ENCODE data around the gene SHMT1.
"Not testable (repeated sequence)": the region's sequence is repeated elsewhere in the genome, so short reads cannot be mapped to it uniquely, and the experiment has no call there.

Gene SHMT1

DNA sequence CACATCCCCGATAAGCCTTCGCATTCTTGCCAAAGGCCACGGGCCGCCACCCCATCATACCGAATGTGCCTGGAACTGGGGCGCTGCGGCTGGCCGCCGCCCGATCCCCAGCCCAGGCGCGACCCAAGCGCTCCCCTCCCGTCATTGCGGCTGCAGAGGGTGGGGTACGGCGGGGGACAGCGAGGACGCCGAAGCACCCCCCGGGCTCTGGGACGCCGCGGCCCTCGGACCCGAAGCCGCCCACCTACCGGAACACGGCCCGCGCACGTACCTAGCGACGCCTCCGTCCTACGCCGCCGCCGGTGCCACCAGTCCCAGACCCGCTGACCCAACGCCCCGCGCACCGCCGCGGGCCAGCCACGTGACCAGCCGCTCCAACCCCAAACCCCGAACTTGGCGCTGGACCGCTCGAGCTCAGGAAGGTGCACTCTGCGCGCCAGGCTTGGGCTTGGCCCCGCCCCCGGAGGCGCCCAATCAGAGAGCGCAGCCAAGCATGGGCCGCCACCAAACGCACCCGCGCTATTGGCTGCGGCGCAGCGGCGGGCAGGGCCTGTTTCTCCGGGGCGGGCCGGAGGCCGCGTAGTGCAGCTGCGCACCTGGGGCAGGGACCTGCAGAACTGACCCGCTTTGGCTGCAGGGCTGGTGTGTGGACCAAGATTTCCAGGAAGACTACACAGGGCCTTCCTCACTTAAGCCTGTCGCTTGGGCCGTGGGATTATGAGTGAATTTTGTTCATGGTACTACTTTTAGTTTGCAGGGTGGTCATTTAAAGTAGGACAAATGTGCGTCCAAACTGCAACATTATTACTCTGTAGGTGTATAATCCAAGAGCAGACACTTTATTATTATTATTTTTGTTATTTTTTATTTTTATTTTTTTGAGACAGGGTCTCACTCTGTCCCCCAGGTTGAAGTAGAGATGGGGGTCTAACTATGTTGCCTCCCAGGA lies at the start of gene SHMT1:
SHMT1 (minus strand) TSS at position 450 of the 949 bp plus-strand sequence. CDS start 7,569 bp downstream, outside the sequence.
- peak; percentile 95 for DNase-seq (ENCODE audit: low spot score)

DNA sequence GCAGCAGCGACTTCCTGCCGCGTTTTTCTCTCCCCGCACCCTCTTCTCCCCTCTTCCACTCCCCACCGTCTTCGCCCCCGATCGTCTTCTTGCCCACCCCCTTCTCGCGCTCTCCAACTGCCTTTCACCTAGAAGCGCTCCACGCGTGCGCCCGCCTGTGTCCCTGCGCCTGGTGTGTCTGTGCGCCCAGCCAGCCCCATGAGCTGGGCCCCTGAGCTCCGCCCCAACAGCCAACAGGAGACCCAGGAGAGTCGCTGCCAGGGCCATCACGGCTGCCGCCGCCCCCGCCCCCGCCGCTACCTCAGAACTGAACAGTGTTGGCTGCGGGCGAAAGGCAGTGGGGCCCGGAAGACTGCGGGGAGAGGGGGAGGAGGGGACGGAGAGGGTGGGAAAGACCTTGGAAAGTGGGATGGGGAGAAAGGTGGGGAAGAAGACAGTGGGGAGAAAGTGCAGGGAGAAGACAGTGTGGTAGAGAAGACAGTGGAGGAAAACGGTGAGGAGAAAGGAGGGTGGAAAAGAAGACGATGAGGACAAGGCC lies 48.7 kb upstream of the SHMT1 start:
- DNase-seq (ENCODE audit: low spot score) = not testable (repeated sequence)

DNA sequence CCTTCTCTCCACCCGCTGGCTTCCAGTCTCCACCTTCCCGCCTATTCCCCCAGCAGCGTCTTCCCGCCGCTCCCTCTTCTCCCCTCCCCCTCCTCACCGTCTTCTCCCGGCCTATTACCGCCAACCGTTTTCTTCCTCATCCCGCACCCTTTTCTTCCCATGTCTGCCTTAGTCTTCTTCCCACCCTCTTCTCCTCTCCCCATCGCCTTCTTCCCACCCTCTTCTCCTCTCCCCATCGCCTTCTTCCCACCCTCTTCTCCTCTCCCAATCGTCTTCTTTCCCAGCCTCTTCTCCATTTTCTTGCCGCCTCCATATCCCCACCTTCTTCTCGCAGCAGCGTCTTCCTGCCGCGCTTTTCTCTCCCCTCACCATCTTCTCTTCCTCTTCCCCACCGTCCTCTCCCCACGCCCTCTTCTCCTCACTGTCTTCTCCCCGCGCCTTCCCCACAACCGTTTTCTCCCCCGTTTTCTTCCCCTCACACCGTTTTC lies 48.1 kb upstream of the SHMT1 start:
- DNase-seq (ENCODE audit: low spot score) = not testable (repeated sequence)

DNA sequence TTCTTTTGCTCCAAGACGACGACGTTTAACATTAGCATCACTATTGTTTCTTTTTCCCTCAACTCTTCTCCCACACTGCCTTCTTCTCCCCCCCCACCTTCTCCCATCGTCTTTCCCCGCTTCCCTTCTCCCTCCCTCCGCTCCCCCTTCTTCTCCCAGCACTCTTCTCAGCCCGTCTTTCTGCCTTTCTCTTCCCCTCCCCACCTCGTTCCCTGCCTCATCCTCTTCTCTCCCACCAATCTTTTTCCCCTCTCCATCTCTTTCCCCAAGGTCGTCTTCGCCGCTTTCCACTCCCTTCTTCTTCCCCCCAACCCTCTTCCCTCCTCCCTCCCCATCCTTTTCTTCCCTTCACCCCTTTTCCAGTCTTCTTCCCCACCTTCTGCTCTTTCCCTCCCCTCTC lies 47.4 kb upstream of the SHMT1 start:
- not testable (repeated sequence) for DNase-seq (ENCODE audit: low spot score)

DNA sequence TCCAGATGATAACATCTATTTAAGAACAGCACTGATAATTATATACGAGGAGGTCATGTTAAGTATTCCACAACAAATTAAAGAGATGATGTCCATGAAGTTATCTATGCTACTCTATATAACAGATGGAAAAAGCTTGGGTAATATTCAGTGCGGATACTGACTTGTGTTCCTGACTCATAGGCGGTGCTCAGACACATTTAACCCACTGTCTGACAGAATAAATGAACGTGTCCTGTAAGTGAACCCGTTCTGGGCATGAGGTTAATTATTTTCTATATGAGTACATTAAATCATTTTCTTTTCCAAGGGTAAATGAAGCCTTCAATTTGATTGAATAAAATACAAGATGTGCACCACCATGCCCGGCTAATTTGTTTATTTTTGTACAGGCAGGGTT lies 46.0 kb upstream of the SHMT1 start:
- DNase-seq (ENCODE audit: low spot score) = not testable (repeated sequence)

DNA sequence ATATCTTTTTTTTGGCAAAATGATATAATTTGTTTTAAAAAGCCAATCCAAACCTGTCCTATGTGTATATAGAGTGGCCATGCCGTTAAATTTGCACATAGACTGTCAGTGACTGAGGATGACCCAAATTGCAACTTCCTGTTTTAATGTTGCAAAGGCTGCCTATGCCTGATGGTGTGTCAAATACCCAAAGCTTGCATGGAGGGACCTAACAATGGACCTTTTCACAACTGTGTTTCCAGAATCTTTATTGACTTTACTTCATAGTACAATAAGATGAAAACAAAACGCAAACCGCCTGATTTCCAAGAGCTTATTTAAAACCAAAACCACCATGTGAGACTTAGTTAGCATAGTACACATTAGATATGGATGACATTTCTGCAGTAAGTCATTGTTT lies 45.6 kb upstream of the SHMT1 start:
- DNase-seq (ENCODE audit: low spot score) = not testable (repeated sequence)

DNA sequence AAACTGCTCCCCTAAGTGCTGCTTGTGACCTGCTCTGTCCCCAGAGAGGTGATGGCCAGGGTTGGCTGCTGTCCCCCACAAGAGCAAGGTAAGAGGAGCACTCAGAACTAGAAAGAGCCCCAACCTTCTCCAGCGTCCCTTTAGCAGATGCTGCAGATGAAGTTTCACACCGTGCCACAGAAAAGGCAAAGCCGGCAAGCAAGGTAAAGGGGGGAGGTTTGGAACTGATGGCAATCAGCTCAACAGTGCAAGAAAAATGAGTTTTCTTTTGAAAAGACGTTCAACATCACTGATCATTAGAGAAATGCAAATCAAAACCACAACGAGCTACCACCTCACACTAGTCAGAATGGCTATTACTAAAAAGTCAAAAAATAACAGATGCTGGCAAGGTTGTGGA lies 40.3 kb upstream of the SHMT1 start:
- not testable (repeated sequence) for DNase-seq (ENCODE audit: low spot score)

DNA sequence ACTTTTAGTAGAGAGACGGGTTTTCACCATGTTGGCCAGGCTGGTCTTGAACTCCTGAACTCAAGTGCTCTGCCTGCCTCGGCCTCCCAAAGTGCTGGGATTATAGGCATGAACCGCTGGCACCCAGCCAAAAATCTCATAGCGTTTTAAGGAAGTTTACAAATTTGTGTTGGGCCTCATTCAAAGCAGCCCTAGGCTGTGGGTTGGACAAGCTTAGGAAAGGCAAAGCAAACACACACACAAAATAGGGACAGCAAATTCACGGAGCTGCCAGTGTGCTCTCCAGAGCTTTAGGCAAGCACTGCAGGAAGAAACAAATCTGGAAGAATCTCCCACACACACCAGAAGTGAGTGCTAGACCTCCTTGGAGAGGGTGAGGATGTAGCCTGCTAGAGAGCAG lies 39.8 kb upstream of the SHMT1 start:
- DNase-seq (ENCODE audit: low spot score) = not testable (repeated sequence)

DNA sequence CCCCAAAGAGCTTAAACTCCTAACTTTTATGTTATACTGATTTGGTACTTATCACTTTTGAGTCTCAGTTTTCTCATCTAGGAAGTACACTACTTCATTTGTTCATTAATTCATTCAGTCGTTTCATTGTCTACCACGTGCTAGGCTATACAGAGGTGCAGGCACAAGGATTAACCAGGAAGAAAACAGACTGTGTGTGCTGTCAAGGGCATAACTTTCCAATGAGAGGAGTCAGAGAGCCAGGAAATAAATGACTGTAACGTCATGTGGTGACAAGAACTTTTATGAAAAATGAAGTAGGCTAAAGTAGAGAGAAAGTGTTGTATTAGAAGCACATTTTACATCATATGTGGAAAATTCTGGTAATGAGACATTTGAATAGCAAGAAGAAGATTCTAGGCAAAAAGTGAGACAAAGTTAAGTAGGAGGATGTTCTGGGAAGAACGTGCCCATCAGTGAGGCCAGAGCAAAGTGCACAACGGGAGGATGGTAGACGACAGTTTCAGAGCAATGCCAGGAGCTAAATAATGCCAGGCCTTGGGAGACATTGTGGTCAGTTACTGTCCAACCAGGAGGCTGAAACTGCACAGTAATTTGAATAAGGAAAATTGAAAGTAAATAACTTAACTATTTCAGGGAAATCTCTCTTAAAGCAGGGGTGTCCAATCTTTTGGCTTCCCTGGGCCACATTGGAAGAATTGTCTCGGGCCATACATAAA lies 38.7 kb upstream of the SHMT1 start:
- DNase-seq (ENCODE audit: low spot score) = not testable (repeated sequence)

DNA sequence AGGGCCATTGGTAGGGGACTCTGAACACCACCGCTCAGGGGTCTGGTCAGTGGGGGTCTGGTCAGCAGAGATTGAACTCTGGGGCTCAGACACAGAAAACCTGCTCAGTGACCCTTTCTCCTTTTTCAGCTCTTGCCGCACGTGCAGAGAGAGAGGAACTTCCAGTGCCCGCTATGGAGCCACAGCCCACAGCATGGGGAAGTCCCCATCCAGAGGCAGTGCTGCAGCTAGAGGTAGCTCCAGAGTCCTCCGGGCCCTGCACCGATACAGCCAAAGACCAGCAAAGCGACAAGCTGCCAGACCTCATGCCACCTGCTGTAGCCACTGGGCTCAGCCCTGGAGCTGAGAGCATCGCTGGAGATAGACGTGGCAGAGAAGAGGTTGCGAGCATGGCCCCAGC lies 25.4 kb upstream of the SHMT1 start:
- not testable (repeated sequence) for DNase-seq (ENCODE audit: low spot score)

DNA sequence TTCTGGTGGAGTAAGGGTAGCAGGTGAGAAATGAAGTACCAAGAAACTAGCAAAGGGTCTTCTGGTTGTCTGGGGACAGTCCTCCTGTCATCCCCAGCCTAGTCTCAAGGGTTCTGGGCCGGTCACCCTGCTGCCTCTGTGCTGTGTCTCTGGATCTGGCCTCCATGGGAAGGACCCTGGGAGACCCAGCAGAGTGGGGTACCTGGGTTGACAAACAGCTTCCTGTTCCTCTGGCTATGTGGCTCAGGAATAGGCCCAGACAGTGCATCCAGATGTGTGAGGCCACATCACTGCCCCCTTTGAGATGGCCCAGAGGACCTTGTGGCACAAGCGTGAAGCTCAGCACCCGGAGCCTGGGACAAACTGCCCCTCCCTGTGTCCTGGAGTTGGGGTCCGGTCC lies 24.9 kb upstream of the SHMT1 start:
- DNase-seq (ENCODE audit: low spot score) = not testable (repeated sequence)

DNA sequence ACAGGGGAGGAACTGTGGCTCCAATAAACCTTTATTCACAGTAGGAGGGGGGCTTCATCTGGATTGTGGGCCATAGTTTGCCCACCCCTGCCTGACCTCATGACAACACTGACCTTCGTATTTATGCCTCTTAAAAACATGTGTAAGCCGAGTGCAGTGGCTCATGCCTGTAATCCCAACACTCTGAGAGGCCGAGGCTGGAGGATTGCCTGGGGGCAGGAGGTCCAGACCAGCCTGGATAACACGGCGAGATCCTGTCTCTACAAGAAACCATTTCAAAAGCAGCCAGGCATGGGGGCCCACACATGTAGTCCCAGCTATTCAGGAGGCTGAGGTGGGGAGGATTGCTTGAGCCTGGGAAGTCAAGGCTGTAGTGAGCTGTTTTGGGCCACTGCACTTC lies 24.2 kb upstream of the SHMT1 start:
- not testable (repeated sequence) for DNase-seq (ENCODE audit: low spot score)

DNA sequence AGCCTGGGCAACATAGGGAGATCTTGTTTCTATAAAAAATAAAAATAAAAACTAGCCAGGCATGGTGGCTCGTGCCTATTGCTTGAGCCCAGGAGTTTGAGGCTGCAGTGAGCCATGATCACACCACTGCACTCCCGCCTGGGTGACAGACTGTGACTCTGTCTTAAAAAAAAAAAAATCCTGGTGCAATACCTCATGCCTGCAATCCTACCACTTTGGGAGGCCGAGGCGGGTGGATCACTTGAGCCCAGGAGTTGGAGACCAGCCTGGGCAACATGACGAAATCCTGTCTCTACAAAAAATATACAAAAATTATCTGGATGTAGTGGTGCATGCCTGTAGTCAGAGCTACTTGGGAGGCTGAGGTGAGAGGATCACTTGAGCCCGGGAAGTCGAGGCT lies 20.9 kb upstream of the SHMT1 start:
- not testable (repeated sequence) for DNase-seq (ENCODE audit: low spot score)

DNA sequence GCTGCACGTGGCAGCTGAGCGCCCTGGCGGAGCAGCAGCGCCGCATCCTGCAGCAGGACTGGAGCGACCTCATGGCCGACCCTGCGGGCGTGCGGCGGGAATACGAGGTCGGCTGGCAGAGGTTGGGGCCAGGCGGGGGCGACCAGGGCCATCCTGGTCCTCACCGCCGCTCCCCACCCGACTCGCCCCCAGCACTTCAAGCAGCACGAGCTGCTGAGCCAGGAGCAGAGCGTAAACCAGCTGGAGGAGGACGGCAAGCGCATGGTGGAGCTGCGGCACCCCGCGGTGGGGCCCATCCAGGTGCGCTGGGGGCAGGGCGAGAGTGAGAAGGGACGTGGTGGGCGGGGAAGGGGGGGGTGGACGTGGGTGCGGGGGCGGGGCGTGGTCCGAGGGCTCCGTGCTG lies 19.7 kb upstream of the SHMT1 start:
- not testable (repeated sequence) for DNase-seq (ENCODE audit: low spot score)

DNA sequence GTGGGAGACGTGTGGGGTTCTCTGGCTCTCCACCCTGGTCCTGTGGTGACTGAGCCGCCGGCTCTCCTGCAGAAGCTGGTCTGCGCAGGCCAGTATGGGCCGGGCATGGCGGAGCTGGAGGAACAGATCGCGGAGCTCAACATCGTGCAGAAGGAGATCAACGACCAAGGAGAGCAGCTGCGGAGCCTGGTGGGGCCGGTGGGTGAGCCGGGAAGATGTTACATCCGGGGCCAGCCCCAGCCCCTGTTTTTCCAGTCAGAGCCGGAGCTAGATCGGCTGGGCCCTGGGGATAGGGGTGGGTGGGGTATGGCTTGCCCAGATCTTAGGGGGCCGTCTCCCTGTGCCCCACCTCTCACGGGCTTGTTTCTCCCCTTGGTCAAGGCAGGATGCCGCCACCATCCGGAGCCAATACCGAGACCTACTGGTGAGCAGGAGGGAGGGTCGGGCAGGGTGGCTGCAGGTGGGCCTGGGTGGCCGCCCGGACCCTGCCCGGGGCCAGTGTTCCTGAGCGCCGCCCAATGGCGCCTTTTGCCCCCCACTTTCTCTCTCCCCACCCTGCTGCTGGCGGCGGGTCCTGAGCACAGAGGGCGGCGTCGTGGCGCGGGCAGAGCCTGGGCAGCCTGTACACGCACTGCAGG lies 19.2 kb upstream of the SHMT1 start:
- DNase-seq (ENCODE audit: low spot score) = no peak

DNA sequence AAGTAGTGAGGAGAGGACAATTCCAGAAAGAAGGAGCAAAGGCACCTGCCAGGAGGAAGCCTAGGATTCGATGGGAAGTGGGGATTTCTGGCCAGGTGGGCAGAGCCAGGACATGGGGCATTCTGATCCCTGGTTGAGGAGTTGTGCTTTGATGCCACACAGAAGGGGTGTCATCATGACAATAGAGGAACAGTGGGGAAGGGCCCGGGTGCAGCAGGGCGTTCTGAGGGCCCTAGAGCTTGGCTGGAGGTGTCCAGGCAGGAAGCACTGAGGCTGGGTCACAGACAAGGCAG lies 18.5 kb upstream of the SHMT1 start:
- no peak for DNase-seq (ENCODE audit: low spot score)

DNA sequence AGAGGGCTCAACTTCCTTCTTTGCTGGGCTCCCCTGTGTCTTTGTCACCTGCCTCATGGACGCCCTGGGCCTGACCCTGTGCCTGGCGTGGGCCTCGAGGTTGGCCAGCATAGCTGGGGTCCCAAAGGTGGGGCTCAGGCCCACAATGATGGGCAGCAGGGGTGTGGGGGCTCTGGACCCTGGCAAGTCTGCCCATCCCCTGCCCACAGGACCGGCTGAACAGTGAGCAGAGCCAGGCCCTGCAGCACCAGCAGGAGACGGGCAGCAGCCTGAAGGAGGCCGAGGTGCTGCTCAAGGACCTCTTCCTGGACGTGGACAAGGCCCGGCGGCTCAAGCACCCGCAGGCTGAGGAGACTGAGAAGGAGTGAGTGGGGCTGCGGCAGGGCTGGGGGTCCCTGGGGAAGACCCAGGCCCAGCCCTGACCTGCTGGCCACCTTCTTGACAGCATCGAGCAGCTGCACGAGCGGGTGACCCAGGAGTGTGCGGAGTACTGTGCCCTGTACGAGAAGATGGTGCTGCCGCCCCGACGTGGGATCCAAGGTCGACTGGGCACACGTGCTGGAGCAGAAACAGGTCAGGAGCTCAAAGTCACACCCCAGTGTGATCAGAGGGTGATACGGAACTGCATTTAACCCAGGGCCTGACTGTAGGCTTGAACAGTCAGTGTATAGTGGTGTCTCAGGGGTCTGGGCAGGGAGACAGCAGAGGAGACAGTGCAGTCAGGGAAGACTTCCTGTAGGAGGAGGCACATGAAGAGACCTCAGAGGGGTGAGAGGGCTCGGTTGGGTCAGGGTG lies 18.0 kb upstream of the SHMT1 start:
- DNase-seq (ENCODE audit: low spot score) = no peak

DNA sequence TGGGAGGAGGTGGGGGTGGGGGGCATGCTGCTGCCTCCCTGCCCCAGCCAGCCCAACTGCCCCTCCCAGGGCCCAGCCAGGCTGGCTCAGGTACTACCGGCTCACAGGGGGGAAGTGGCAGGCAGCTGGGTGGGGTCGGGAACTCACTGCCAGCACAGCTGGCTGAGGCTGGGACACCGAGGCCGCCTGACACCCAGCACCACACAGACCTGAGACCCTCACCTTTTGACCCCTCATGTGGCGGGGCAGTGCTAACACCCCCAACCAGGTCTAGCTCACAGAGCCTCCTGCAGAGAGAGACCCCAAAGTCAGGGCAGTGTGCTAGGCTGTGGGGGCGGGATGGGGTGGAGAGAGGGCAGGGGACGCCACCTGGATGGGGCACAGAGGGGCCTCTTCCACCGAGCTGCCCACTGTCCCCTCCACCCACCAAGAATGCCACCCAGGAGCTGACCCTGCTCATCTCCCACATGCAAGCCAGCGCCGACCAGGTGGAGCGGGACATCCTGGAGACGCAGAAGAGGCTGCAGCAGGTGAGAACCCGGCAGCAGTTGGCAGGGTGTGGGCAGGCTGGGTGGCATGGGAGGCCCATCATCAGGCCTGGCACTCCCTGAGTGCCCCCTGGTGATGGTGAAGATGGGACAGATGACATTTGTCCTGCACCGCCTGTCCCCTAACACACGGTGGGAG lies 17.3 kb upstream of the SHMT1 start:
- no peak for DNase-seq (ENCODE audit: low spot score)

DNA sequence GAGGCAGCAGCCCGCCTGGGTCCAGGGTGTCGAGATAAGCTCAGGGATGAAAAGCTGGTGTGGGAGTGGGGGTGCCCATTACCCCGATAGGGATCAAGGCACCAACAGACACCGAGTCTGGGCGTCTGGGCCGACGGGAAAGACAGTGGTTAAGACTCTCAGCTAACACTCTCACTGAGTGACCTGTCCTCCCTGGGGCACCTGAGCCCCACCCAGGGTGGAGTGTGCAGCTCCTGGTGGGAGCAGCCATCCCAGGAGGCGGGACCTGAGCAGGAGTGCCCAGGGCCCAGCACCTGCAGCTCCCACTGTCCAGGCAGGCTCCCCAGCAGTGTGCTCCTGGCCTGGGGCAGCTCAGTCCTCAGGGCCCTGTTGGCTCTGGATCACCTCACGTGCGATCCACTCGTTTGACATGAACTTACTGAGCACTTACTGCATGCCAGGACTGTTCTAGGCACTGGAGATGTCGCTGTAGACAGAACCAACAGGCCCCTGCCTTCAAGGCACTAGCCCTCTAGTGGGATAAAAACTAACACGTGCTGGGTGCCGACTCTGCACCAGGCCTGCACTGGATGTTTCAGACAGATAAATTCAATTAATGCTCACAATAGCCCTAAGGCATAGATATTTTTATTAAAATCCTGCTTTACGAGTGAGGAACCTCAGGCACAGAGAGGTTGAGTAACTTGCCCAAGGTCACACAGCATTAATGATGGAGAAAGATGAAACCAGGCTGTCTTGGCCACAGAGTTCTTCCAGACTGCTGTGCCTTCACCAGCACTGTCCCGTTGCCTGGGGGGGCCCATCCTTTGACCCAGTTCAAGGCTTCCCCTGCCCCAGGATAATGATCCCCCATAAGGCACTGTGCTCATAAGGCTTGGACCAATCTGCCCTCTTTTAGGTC lies 16.1 kb upstream of the SHMT1 start:
- DNase-seq (ENCODE audit: low spot score) = no peak

DNA sequence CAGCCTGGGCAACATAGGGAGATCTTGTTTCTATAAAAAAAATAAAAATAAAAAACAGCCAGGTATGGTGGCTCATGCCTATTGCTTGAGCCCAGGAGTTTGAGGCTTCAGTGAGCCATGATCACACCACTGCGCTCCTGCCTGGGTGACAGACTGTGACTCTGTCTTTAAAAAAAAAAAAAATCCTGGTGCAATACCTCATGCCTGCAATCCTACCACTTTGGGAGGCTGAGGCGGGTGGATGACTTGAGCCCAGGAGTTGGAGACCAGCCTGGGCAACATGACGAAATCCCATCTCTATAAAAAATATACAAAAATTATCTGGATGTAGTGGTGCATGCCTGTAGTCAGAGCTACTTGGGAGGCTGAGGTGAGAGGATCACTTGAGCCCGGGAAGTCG lies 15.3 kb upstream of the SHMT1 start:
- DNase-seq (ENCODE audit: low spot score) = not testable (repeated sequence)

Measured in LoVo (cell line).